AG10803 (cell line): ENCODE data around the gene NAE1.

Source experiments
- DNase-seq: peaks from one replicate; pipeline ENCODE4 v3.0.0; 2010; ENCODE audit warnings: low read depth
- H3K4me3 ChIP-seq: 2 replicates; pipeline ENCODE4 v1.5.1; 2011; ENCODE audit warnings: mild to moderate bottlenecking, low read length, control low read depth
- TF ChIP-seq, protein P1 (sequence below): conservative IDR thresholded peaks from 2 replicates; pipeline ENCODE4 v1.5.1; 2011; ENCODE audit warnings: mild to moderate bottlenecking, low read length, control low read depth, inconsistent platforms

The NAE1 gene

DNA sequence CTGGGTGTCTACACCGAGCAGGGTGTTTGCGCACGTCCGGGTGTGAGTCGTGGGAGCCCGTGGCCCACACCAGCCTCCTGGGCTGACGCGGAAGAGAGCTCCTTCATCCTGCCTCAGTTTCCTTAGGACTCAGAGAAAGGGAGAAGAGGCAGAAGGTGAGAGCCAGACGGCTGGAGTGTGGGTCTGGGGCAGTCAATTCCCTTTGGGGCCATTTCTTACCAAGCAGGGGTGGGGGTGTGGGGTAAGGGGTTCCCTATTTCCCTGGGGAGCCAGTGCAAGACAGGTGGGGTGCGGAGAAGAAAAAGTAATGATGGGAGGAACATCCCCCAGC, 14.3 kb upstream of the NAE1 start:
- DNase-seq, result no peak
- H3K4me3 ChIP-seq, result peak overlapping the region; percentile 20; the same call in 1 of the 2 replicates
- TF ChIP-seq, protein P1, sequence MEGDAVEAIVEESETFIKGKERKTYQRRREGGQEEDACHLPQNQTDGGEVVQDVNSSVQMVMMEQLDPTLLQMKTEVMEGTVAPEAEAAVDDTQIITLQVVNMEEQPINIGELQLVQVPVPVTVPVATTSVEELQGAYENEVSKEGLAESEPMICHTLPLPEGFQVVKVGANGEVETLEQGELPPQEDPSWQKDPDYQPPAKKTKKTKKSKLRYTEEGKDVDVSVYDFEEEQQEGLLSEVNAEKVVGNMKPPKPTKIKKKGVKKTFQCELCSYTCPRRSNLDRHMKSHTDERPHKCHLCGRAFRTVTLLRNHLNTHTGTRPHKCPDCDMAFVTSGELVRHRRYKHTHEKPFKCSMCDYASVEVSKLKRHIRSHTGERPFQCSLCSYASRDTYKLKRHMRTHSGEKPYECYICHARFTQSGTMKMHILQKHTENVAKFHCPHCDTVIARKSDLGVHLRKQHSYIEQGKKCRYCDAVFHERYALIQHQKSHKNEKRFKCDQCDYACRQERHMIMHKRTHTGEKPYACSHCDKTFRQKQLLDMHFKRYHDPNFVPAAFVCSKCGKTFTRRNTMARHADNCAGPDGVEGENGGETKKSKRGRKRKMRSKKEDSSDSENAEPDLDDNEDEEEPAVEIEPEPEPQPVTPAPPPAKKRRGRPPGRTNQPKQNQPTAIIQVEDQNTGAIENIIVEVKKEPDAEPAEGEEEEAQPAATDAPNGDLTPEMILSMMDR, result no peak

- TF ChIP-seq, protein P1, result no peak
- peak within 1 kb of the TSS; percentile 30 for H3K4me3 ChIP-seq
- no peak for DNase-seq
Observed at GRCh38 chr16:66844342-66845079, 13.7 kb upstream of the NAE1 start, which contains the start of gene CA7. CA7 (plus strand) TSS chr16:66844414; CDS start chr16:66844488, 74 bp downstream.

GRCh38 chr16:66844009-66844341, 13.2 kb upstream of the NAE1 start:
- no peak for DNase-seq

DNA sequence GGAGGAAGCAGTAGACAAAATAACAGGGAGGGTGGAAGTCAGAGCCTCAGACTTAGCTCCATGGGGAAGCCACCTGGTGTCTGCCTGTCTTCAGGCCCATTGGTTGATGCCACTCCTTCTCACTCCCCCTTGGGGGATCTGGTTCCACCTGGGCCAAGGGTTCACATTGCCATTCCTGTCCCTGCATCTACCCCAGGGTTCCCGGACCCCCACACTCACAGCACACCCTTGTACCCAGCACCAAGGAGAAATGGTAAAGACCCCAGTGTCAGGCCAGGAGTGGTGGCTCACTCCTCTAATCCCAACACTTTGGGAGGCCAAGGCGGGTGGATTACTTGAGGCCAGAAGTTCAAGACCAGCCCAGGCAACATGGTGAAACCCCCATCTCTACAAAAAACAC, 12.4 kb upstream of the NAE1 start:
- TF ChIP-seq, protein P1, result no peak
- DNase-seq, result no peak
- H3K4me3 ChIP-seq, result no peak overlapping the region

More at GRCh38 chr16:66844009-66844341, 13.2 kb upstream of the NAE1 start:
- H3K4me3 ChIP-seq, result no peak overlapping the region
- TF ChIP-seq, protein P1, result no peak

- TF ChIP-seq, protein P1, result no peak
- no peak overlapping the region for H3K4me3 ChIP-seq
- no peak for DNase-seq
Observed at GRCh38 chr16:66842765-66843164, 12.0 kb upstream of the NAE1 start.

- DNase-seq, result no peak
- TF ChIP-seq, protein P1, result no peak
- no peak overlapping the region for H3K4me3 ChIP-seq
Observed at GRCh38 chr16:66841366-66841765, 10.6 kb upstream of the NAE1 start.

- no peak overlapping the region for H3K4me3 ChIP-seq
- no peak for DNase-seq
- TF ChIP-seq, protein P1, result no peak
Observed at GRCh38 chr16:66840883-66841282, 10.1 kb upstream of the NAE1 start.
